Keratinocyte (primary cell): Measurements from ENCODE around the gene GIN1.

Experiments
- CTCF ChIP-seq, 3 experiments: IDR thresholded peaks in 1 of 3; conservative IDR thresholded peaks in 1 of 3; optimal IDR thresholded peaks in 1 of 3; 2 replicates in 2 of 3; 3 replicates in 1 of 3; pipeline versions ENCODE3 to v1.5.1; 2011; ENCODE audit warnings: low read length in 3 of 3, mild to moderate bottlenecking in 3 of 3, moderate library complexity in 2 of 3, control low read depth in 1 of 3, inconsistent platforms in 1 of 3; ENCODE audit not compliant: insufficient read depth in 2 of 3; ENCODE audit errors: extremely low read depth in 1 of 3
- EZH2 ChIP-seq: IDR thresholded peaks from one replicate; pipeline ENCODE4 v1.6.1; 2012; ENCODE audit warnings: inconsistent platforms, mild to moderate bottlenecking, low read length, moderate library complexity

DNA sequence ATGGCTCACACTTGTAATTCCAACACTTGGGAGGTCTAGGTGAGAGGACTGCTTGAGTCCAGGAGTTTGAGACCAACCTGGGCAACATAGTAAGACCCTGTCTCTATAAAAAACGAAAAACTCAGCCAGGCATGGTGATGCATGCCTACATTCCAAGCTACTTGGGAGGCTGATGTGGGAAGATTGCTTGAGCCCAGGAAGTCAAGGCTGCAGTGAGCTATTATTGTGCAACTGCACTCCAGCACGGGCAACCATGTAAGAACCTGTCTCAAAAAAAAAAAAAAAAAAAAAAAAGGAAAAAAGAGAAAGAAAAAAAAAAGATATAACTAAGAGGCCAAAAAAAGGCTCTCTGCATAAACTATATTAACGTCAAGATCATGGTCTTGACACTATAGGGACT is 27.3 kb downstream of the GIN1 start:
- no peak for TF ChIP-seq CTCF (optimal IDR thresholded peaks at IDR 0.05 in 1 of 3, IDR thresholded peaks at IDR 0.05 in 1 of 3, conservative IDR thresholded peaks at IDR 0.05 in 1 of 3; ENCODE audit: extremely low read depth in 1 of 3, insufficient read depth in 2 of 3, low read length in 3 of 3)
- TF ChIP-seq EZH2, result no peak
